HG03097 (cell line): ENCODE results near the gene ZNF319.

Source experiments
- ATAC-seq: cut with Tn5 transposase; IDR thresholded peaks from one replicate; pipeline ENCODE4 v1.9.1; 2021; ENCODE audit not compliant: unreplicated experiment, low FRiP score

The ZNF319 gene

DNA sequence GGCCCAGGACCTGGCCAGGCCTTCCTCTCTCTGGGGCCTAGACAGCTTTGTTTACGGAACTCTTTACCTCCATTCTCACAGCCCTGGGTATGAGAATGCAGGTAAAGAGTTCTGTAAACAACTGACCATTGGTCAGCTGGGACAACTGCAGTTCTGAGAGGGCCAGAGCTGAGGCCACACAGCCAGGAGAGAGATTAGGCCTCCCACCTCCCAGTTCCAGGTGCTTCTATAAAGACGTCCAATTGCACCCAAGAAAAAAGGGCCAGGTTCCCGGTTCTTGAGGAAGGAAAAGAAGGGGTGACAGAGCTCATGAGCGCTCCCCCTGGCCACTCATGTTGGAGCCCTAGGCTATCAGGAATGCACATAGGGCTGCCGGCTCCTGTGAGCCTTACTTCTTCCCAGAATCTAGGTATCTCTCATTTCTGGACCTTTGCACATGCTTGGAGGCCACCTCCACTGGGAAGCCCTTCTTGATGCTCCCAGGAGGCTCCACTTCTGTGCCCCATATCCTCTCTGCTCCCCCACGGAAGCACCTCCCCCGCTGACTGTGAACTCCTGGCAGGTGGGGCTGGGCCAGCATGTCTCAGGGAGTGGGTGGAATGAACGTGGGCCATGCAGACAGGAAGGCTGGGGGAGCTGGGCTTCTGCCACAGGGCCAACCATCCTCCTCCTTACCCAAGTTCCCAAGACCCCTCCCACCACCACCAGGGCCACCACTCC lies 42.6 kb downstream of the ZNF319 start:
- no peak for ATAC-seq

DNA sequence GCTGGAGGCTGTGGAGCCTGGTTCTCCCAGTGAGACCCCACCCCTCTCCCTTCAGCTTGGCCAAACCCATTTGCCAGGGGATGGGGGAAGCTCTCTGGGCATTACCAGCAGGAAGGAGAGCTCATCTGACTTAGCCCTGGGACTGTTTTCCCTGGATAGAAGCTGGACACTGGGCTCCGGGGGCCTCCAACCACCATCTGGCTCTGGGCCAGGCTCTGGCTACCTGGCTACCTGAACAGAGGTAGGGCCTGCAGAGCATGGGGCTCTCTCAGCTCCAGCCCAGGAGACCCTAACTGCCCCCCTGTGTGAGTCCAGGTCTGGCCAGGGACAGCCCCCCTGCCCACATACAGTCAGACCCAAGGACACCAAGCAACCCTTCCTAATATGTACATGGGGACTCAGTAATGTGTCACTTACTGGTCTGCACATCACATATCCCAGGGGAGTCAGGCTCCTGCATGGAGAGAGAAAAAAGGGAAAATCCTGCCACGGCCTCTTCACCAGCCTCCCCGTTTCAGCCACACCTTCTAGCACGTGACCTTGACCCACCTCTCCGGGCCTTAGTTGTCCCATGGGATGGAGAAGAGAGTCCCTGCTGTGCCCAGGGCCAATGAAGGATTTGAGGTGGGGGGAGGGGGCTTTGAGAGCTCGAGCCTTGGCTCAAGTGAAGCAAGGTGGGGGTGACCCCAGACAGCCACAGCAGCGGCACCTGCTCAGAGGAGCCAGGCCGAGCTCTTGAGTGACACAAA lies 43.4 kb downstream of the ZNF319 start:
- no peak for ATAC-seq

DNA sequence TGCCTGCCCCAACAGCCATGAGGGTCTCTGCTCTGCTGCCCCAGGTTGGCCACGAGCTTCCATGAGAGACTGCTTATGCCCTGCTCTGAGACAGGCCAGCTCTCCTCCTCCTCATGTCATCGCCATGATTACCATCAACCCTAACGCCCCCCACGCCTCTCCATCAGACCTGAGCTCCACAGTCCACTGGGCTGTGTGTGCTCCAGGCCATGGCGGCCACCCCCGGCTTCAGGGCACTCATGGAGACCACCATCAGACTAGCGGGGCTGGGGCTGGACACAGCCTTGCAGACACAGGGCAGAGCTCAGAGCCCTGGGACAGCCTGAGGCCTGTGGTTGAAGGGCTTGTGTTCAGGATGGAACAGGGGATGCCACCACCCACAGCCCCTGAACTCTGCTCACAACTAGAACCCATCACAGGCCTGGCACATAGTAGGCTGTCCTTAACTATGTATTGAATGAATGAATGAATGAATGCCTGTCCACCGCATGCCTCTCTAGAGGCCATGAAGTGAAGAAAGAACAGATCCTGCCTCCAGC lies 44.1 kb downstream of the ZNF319 start:
- ATAC-seq = no peak

DNA sequence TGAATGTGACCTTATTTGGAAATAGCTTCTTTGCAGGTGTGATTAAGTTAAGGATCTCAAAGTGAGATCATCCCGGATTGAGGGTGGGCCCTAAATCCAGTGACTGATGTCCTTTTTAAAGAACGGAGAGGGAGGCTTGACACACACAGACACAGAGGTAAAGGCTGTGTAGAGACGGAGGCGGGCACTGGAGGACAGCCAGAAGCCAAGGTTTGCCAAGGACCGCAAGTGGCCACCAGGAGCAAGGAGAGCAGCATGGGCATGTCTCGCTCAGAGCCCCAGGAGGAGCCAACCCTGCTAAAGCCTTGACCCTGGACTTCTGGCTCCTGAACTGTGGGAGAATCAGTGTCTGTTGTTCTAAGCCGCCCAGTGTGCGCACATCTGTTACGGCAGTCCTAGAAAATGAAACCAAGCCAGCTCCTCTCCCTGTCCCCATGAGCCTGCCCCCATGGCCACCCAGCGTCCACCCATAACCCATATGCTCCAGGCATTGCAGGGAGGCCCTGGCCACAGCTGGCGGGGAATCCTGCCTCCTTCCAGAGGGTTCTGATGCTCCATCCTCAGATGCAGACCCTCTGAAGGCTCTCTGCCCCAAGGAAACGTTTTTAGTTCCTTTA lies 44.8 kb downstream of the ZNF319 start:
- ATAC-seq = no peak

DNA sequence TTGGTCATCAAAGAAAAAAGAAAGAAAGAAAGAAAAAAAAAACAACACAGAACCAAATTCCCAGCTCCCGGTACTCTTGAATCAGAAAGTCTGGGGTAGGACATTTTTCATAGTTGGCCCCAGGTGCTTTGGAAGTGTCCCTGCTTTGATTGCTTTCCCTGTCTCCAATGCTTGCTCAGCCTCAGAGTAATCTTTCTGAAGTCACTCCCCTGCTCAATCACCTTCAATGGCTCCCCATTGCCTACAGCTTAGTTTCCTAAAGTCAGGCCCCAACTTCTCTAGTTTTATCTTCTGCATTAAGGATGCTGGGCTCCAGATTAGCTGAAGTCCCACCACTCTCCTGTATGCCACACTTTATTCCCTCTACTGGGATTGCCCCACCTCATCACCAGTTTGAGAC lies 46.6 kb downstream of the ZNF319 start:
- ATAC-seq = no peak

DNA sequence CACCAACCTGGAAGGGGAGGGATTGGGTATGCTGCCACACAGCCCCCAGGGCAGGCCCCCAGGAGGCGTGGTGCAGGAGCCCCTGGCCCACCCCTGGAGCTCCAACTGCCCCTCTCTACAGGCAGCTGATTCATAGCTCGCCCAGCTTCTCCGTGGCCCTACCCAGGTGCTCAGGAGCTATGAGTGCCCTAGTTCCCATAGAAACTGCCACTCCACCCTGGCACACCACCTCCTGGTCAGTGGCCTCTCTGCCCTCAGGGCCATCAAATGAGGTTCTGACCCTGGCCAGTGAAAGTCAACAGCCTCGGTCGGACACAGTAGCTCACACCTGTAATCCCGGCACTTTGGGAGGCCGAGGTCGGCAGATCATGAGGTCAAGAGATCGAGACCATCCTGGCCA lies 47.6 kb downstream of the ZNF319 start:
- ATAC-seq = no peak

DNA sequence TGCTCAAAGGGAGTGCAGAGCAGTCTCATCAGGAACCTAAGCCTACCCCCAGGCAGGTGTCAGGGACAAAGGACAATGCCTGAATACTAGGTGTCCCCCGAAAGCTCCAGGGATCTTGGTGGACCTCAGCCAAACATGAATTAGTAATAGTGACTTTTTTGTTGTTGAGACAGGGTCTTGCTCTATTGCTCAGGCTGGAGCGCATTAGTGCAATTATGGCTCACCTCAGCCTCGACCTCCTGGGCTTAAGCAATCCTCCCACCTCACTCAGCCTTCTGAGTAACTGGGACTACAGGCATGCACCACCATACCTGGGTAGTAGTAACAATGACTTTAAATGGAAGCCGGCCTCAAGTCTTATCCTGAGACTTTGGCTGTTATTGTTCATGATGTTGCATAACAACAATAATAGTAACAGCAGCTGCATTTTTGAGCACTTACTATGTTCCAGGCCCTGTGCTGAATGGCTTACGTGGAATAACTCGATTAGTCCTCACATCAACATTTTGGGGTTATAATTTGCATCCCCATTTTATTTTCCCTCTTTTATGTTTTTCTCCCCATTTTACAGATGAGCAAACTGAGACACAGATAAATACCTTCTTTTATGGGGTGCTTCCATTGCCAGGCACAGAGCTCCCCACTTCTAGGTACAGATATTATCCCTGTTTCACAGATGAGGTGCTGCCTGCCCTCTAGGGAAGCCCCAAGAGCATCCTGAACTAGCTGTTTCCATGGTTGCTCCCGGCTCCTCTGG lies 49.1 kb downstream of the ZNF319 start:
- ATAC-seq = no peak

DNA sequence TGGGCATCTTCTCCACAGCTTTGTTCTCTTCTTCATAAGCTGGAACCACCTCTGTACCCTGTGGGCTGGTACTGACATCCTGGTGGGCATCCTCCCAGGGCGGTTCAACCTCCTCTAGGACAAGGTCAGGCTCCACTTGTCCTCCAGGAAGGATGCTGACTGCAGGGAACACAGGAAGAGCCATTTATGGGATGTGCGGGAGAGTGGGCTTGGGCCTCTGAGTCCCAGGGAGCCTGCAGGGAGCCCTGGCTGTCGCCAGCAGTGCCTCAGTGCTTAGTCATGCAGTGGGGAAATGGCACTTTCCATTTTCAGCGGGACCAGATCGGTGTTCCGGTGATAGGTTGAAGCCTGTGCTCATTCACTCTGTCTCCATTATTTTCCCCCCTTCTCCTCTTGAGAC lies 50.1 kb downstream of the ZNF319 start:
- no peak for ATAC-seq

DNA sequence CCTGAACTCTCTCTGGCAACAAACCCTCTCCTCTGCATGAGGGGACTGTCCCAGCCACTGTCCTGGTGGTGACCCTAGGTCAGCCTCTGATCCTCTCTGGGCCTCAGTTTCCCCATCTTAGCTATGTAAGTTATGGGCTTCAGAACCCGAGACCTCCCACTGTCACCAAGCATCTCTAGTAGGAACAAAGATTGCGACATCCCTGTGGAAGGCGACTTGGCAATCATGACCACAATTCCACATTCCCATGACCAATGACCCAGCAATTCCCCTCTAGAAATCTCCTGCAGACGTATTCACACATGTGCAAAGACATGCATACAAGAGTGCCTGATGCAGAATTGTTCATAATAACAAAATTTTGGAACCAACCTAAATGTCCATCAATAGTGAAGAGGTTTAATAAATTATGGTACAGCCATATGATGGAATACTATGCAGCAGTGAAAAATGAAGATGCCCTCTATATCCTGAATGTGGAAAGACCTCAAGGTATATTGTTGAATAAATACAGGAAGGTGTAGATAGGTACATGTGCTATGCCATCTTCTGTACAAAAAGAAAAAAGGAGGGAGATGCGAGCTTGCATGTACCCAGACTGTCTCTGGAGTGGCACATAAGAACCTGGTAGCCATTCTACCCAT lies 50.8 kb downstream of the ZNF319 start:
- no peak for ATAC-seq

DNA sequence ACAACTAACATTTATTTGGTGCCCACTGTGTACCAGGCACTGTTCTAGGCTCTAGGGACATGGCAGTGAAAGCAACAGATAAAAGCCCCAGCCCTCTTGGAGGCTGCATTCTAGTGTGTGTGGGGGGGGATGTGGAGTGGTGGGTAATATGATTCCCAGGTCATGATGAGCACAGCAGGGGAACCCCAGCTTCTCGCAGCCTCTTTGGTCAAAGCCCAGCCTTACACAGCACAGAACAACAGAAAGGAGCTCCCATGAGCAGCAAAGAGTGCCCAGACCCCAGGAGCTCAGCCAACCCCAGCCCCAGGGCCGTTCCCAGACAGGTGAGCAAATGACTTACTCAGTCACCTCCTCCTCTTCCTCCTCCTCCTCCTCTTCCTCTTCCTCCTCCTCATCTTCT lies 51.5 kb downstream of the ZNF319 start:
- ATAC-seq = no peak

DNA sequence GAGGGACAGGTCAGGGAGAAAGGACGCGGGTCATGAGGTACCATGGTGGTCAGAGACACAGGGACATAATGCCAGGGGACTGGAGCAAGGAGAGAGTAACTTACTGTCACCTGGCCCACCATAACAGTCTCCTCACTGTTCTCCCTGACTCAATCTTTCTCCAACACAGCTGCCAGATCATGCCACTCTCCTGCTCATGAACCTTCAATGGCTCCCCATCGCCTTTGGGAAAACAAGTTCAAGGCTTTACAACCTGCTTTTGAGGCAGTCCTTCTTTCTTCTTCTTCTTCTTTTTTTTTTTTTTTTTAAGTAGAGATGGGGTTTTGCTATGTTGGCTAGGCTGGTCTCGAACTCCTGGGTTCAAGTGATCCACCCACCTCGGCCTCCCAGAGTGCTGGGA lies 52.4 kb downstream of the ZNF319 start:
- no peak for ATAC-seq

DNA sequence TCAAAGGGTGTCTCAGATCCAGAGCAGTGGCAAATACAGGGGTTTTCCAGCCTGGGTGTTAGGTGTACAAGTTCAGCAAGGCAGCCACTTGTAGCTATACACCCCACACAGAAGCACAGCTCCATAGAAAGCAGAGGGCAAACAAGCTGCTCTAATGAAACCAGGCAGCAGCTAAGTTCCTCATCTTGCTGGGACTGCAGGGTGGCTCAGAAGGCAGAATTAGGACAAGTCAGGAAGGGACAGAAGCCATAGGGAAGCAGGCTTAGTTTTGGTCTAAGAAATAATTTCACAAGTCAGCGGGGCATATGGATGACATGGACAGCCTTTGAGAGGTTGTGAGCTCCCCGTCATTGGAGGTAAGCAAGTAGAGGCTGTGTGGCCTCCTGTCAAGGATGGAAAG lies 53.2 kb downstream of the ZNF319 start:
- no peak for ATAC-seq

DNA sequence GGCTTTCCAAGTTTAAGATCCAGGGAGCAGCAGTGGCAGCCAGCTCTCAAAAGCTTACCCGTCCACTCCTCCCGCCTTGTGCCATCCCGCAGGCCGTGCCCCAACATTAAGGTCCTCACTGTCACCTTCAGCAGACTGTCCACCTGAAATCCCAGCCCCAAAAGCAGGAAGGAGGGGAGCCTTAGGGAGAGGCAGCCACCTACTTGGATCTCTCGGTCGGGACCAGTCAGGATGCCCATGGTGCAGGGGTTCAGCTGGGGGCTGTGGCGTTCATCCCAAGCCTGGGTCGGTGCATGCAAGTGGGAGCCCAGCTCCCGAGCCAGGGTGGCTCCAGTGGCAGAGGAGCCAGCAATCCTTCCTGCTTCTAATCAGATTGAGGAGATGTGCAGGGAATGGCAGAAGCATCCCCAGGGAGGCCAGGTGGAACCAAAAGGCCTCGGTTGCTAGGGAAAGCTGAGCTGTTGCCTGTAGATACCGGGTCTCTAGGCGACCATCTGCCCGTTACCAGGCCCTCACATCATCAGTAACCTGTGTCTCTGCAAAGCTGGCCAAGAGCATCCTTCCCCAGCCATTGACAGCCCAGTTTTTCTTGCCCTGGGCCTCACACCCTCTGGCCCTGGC lies 54.2 kb downstream of the ZNF319 start:
- no peak for ATAC-seq

DNA sequence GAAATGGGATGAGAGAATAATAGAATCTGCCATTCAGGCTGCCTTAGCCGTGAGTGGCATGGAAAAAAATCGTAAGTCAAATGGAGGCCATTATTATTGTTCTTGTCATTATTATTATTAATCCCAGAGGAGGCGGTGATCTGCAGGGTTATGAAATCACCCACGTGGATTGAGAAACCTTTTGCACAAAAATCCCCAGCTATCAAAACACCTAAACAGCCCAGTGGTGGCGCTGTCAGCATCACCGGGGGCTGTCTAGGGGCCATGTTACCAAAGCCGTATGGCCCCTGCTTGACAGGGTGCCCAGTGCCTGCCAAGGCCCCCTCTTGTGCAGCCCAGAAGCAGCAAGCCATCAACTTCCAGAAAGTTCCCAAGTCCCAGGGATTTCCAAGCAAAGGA lies 54.7 kb downstream of the ZNF319 start:
- no peak for ATAC-seq

DNA sequence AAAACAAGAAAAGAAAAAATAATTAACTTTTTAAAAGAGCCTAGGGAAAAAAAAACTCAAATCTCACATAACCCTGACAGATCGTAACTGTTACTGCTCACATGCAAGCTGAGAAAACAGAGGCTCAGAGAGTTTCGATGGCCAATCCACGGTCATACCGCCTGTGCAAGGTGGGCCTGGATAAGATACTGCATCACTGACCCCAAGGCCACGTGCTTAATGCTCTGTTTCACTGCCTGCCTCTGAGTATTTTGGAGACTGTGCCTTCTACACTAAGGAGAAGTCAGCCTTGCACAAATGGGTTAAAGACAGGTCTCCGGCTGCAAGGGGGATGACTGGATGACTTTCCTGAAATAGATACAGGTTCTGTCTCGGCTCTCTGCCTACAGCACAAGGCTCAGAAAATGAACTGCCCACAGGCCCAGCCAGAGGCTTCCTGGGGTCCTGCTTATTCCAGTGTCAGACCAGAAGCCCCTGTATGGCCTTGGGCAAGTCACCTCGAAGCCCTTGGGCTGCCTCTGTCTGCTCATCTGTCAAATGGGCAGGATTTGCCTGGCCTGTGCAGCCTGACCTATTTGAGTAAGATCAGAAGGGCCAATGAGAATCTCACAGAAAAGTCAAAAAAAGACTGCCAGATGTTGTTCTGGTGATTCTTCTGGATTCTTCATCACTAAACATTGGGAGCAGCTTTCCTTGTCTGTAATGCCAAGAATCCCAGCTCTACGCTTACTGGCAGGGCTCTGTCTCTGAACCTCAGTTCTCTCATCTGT lies 55.3 kb downstream of the ZNF319 start:
- ATAC-seq = no peak
